Measurements from ENCODE around the gene SLC25A36.

DNA sequence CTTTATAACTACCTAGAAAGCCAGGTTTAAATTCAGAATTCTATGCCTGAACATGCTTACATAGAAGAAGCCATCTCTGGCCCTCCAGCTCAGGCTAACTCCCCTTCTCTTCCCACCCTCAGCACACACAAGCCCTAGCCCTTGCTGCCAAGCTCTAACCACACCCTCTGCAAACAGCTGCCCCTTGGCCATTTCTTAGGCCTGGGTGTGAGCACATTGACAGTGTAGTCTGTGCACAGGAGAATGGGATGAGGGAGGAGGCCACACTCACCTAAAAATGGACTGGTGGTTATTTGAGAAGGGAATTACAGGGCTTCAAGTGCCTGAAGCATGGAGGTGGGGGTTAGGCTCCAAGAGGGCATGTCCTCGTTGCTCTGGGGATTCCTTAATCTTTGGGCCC, 42.3 kb upstream of the SLC25A36 start:
- TF ChIP-seq, protein P1, sequence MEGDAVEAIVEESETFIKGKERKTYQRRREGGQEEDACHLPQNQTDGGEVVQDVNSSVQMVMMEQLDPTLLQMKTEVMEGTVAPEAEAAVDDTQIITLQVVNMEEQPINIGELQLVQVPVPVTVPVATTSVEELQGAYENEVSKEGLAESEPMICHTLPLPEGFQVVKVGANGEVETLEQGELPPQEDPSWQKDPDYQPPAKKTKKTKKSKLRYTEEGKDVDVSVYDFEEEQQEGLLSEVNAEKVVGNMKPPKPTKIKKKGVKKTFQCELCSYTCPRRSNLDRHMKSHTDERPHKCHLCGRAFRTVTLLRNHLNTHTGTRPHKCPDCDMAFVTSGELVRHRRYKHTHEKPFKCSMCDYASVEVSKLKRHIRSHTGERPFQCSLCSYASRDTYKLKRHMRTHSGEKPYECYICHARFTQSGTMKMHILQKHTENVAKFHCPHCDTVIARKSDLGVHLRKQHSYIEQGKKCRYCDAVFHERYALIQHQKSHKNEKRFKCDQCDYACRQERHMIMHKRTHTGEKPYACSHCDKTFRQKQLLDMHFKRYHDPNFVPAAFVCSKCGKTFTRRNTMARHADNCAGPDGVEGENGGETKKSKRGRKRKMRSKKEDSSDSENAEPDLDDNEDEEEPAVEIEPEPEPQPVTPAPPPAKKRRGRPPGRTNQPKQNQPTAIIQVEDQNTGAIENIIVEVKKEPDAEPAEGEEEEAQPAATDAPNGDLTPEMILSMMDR (IDR thresholded peaks at IDR 0.05), result no peak
- TF ChIP-seq EZH2 (IDR thresholded peaks at IDR 0.05), result no peak
- no peak for TF ChIP-seq EZH2phosphoT487 (IDR thresholded peaks at IDR 0.05)
